ENCODE results near the gene GNAZ. TPM values are rescaled to one million over a fixed set of nuclear protein-coding genes. Genes with fewer than 3 reads are reported as not detected.
"Not testable (repeated sequence)": the region's sequence is repeated elsewhere in the genome, so short reads cannot be mapped to it uniquely, and the experiment has no call there.

Gene GNAZ
- polyA plus RNA-seq, 1 donor = 4.7 TPM

DNA sequence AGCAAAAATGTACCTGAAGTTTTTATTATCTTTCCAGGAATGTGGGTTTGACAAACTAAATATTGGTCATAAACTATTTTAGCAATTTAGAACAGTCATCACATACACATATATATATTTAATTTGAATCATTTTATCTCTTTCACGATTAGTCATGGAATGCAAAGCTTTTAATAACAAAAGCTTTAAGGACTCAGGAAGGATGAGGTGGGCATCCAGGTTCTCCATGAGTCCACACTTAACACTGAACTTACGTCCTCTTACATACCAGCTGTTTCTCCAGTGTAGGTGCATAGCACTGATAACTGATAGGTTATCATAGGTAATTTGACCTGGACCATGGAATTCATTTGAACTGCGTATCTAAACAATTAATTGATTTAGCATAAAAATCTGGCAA, 28.1 kb upstream of the GNAZ start:
- no peak for DNase-seq

DNA sequence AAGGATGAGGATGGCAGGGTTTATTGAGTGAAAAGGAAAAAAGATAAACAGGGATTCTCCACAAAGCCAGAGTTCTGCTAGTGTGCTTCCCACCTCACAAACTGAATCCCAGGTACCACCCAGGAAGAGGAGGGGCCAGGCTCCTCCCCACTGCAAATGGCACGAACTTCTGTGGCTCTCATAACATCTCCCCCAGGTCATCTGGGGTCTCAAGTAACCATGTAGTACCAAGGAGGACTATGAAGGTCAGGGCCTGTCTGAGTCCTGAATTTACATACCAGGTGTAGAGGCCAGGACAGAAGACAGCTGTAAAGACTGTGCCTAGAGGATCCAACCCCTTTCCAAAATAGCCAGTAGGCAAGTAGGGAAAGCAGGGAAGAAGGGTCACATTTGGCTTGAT, 25.7 kb upstream of the GNAZ start:
- DNase-seq = no peak

GRCh38 chr22:23045461-23045860, 24.9 kb upstream of the GNAZ start:
- no peak for DNase-seq

DNA sequence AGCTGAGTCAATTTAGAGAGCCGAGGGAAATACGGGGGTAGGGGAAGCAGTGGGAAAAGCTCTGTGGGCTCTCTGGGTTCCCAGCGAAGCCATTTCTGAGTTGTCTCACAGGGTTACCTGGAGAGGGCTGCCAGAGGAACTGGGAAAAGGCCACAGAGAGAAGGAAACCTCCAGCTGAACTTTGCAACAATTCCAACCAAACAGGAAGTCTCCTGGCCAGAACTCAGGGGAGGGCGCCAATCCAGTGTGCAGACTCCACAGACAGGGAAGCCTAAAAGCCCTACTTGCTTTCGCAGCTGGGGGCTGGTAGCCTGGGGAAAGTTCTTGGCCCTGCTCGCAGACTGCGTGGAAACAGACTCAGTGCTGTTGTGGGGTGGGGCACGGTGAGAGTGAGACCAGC, 23.1 kb upstream of the GNAZ start:
- DNase-seq = no peak

DNA sequence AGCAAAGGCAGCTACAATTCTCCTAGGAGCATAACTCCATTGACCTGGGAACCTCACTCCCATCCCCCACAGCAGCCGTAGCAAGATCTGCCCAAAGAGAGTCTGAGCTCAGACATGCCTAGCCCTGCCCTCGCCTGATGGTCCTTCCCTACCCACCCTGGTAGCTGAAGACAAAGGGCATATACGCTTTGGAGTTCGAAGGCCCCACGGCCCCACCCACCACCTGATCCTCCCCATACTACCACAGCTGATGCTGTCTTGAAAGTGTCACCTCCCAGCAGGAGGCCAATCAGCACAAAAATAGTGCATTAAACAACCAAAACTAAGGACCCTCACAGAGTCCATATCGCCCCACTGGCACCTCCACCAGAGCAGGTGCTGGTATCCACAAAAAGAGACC, 22.6 kb upstream of the GNAZ start:
- DNase-seq = no peak

DNA sequence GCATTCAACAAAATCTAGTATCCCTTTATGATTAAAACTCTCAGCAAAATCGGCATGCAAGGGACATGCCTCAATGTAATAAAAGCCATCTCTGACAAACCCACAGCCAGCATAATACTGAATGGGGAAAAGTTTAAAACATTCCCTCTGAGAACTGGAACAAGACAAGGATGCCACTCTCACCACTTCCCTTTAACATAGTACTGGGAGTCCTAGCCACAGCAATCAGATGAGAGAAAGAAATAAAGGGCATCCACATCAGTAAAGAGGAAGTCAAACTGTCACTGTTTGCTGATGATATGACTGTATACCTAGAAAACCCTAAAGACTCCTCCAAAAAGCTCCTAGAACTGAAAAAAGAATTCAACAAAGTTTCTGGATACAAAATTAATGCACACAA, 19.8 kb upstream of the GNAZ start:
- not testable (repeated sequence) for DNase-seq

DNA sequence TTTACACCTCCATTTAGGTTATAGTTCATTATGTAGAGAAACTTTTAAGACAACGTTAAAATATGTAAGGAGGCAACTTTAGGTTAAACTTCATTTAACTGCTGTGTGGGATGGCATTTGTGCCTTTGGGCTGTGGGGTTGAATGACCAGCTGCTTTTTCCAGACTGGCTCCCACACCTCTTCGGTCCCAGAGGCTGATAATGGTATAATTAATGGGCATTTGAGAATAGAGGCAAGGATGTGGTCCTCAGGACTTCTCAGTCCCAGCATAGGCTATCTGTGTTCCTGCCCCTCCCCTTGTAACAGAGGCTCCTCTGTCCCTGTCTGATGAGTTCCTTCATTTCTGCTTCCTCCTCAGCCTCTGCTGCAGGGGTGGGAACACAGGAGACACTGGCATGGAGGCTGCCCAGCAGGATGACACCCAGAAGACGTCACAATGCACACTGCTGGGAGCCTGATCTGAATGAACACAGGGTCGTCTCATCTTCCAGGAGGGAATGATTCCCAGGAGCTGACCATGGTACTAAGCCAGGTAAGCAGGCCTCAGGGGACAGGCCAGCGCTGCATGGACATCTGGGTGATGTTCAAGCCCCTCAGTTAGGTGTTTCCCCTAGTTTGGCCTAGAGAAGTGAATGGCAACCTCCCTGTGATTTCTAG, 17.1 kb upstream of the GNAZ start:
- no peak for DNase-seq

DNA sequence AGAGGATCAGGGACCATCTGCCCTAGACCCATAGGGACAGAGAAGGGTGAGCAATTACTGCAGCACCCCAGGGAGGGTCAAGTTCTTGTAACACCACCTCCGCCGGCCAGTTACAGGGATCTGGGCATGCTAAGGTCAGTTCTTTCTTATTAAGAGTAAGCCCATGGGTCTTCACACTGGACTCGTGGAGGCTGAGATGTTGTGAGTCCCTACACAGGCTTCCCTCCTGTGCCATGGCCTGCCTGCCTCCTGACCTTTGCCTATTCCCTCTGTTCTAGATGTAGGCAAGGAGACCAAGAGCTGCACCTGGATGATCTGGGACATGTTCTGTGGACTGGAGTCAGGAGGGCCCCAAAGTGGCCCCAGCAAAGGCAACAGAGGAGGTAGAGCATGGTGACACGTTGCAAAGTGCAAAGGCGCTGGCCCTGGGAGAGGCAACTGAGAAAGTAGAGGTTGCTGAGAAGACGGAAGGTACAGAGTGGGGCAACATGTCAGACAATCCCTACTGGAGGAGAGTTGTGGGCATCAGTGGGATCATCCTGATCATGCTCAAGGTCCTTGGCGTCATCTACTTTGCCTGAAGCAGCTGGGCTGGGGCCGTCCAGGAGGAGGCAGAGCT, 16.3 kb upstream of the GNAZ start:
- DNase-seq = no peak

DNA sequence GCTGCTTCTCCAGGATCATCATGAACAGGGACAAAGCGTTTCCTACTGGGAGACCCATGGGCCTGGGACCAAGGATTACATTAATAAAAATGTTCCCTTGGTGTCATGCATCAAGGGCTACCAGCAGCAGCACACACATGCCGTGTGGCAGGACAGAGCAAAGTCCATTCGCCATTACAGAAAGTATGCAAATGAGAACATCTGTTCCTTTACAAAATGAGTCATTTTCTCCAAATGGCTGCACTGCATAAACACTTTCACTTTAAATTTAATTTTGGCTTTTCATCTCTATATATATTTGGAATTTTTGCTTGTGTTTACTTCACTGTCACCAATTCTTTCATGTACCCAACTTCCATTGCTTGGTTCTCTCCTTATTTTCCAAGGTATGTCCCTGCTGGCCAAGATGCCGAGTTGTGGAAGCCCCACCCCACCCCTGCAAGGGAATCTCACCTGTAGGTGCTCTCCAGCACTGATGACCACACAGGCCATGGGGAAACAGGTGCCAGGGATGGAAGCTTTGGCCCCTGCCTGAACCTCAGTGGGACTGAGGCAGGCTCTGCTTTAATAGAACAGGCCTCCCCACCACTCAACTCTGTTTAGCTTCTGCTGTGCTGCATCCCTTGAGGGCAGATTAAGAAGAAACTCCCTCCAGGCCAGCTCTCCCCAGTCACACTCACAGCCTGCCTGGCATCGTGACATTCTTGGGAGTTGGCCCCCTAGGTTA, 15.6 kb upstream of the GNAZ start:
- DNase-seq = no peak

GRCh38 chr22:23055449-23056179, 14.7 kb upstream of the GNAZ start:
- DNase-seq = no peak

DNA sequence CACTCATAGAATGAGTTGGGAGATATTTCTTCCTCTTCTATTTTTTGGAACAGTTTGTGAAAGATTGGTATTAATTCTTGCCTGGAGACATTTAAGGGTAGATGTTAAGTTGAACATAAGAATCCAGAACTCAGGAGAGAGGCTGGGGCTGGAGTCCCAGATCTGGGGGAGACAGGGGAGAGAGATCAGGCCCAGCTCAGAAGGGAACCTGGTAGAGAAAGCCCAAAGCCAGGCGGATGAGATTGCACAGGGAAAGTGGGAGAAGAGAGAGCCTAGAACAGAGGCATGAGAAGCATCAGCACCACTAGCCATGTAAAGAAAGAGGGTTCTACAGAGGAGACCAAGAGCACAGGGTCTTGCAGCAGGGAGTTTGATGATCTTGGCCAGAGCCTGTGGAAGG, 13.0 kb upstream of the GNAZ start:
- no peak for DNase-seq

GRCh38 chr22:23058063-23058462, 12.3 kb upstream of the GNAZ start:
- no peak for DNase-seq

- DNase-seq = no peak
These were observed 11.6 kb upstream of the GNAZ start for GRCh38 chr22:23058481-23059283.

DNA sequence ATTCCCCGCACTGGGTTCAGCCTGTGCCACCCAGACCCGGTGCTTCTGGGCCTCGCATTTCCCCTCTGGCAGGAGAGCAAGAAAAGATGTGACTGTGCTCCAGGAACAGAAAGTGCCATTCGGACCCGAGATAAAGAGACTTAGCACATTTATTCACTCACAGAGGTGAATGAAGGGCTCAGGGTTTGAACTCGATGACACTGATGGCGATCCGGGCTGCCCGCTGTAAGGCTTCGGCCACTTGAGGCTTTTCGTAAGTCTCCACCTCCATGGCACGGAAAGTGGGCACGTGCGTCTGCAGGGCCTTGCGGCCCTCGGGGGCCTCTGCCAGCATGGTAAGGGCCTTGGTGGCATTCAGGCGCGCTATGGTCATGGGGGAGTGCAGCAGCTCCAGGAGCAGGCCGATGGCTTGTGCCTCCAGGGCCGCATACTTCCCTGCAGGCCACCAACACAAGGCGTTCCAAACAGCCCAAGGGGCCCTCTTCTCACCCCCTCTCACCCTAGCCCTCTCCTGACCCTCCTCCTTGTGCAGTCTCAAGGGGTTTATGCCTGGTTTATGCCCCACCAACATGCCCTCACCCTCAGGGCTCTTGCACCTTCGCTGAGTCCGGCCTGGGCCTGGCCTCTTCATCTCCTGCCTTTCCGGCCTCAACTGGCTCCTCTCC, 10.9 kb upstream of the GNAZ start:
- no peak for DNase-seq

- no peak for DNase-seq
These were observed 9.5 kb upstream of the GNAZ start for GRCh38 chr22:23060612-23061400.

DNA sequence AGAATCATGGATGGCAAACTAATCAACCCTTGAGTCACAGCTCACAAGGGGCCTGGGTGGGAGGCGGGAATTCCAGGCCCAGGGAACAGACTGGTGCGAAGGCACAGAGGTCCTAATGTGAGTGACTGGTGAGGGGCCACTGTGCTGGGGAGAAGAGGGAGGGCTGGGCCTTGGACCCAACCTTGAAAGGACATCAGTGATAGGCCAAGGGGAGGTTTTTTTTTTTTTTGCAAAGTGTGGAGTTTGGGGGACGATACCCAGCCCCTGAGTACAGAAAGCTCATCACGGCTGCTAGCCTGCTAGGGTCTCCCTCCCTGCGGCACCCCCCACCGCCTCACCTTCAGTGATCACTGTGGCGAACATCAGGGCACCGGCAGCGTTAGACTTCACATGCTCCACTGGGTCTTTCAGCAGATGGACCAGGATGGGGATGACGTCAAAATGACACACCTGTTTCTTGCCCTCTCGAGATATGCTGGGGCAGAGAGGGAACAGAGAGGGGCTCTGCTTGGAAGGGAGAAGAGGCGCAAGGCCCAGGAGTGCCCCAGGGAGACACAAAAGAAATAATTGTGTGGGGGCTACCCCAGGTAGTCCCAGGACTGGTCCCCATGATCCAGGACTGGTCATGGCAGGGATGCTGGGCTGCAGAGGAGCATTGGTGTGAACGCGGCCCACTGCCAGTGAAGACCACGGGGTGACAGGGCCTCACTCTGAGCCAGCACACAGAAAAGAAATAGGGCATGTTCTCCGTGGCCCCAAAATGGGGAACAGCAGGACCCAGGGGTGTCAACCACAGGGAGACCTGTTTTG, 8.6 kb upstream of the GNAZ start:
- no peak for DNase-seq

DNA sequence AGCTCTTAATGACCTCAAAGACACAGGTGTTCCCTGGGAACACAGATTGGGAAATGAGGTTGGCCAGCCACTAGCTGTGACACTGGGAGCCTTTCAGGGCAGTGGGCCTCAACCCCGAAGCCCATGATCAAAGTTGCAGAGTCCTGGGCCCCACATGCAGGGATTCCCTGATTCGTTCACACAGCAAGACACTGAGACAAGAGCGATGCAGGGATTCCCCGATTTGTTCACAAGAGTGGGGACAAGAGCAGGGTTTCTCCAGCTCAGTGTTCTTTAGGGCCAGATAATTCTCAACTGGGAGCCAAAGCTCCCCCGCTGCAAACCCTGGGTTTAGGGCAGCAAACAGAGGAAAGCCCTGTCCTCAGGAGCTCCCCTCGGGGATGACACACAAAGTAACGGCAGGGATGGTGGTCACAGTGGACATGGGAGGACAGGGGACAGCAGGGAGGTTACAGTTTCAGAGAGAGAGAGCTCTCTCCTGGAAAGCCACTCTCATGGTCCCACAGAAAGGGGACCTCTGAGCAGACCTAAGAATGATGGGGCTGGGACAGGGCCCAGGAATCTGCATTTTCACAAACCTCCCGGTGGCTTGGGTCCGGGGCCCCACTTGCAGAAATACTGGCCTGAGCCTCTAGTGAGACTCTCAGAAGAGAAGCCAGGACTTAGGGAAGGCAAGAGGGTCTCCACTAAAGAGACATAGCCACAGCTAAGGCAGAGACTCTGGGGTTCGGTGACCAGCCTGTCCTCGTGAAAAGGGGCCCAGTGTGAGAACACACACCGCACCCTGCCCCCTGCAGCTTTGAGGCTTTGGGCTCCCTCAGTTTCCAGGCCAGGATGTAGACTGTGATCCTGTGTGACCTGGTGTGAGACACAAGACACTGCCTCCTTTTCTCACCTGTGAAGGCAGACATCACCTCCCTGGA, 7.4 kb upstream of the GNAZ start:
- DNase-seq = no peak

DNA sequence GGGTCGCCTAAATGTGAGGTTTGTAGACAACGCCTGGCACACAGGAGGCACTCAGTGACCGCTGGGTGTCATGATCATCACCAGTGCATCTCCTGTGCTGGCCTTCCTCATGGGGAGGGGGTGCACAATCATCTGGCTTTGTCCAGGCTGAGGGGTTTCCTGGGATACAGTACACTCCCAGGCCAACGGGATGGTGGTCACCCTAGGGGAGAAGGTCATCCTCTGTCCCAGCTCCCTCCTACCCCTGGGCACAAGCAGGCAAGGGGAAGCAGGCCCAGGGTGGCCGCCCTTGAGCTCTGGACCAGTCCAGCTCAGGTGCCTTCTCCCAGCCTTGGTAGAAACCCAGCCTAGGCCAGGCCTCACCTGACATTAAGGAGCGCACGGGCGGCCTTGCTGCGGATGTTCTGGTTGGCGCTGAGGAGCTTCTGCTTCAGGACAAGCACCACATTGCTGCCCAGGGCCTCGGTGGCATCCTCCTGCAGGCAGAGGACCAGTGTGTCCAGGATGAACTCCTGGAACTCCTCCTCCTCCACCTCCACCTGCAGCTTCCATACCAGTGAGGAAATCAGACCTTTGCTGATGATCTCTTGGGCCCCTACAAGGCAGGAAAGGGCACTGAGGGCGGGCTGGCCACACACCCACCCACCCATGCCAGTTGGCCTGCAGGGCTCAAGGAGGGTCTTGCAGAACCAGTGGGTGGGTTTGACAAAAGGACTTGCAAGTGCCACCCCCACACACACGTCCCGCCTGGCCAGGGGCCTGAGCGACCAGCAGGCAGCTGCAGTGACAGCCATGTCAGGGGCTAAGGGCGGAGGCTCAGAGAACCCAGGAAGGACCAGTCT, 6.6 kb upstream of the GNAZ start:
- no peak for DNase-seq

Data from left kidney (tissue), 2 donors.